ENCODE results near the gene PNPLA7. TPM values are rescaled to one million over a fixed set of nuclear protein-coding genes. Genes with fewer than 3 reads are reported as not detected.

PNPLA7 gene
- total RNA-seq, 1 experiment from 2014 or later = 0.90 TPM

- no peak for DNase-seq (ENCODE audit: low spot score)
- H3K27ac ChIP-seq (ENCODE audit: low read depth, low read length, poor library complexity, severe bottlenecking) = no peak overlapping the region
Observed at GRCh38 chr9:137416563-137417151, 133.5 kb downstream of the PNPLA7 start.

DNA sequence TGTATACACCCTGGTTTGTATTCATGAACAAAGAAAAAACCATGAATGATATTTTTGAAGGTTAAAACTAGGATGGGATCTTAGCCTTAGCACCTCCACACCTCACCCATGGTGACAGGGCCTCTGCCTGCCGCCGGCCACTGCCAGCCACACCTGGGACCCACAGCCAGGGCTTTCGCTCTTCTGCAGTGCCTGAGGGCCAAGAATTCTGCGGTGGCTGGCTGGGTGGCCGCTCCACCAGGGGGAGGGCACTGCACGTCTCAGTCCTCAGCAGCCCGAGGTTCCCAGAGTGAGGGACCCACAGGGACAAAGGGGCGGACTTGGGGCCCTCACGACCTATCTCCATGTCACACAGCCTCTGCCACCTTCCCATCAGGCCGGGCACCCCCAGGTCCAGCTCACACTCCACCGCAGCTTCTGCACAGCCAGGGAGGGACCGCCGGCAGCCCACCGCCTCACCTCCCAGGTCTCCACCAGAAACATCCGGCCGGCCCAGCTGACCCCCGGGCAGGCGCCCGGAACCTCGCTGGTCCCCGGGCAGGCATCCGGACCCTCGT lies 134.1 kb downstream of the PNPLA7 start:
- H3K27me3 ChIP-seq (replicated peaks; ENCODE audit: insufficient read depth, low read depth, low read length, poor library complexity) = no peaks in the 10 kb centered on the region
- H3K4me1 ChIP-seq (ENCODE audit: insufficient read depth, low read length, poor library complexity, severe bottlenecking) = peaks cover 12% of the 10 kb centered on the region
- no peaks in the 10 kb centered on the region for H3K9me3 ChIP-seq (ENCODE audit: low read depth, low read length, poor library complexity, severe bottlenecking)
- TF ChIP-seq CTCF (conservative IDR thresholded peaks at IDR 0.05; ENCODE audit: low read depth, low read length) (no peak), EZH2 (IDR thresholded peaks at IDR 0.05; ENCODE audit: borderline replicate concordance, low read depth, low read length, poor library complexity, severe bottlenecking) (no peak)
- no peak for DNase-seq (ENCODE audit: low spot score)
- no TSS peak for BruUV-seq (replicated peaks)
- H3K36me3 ChIP-seq (ENCODE audit: insufficient read depth, low read length, poor library complexity, severe bottlenecking) = no peaks in the 10 kb centered on the region
- H3K4me3 ChIP-seq (ENCODE audit: low read depth, low read length, poor library complexity, severe bottlenecking) = no peak overlapping the region
- intact Hi-C loops (cut with micrococcal nuclease; ENCODE audit: unreplicated experiment) = no loop called here
- CTCF ChIA-PET = no interaction called here
- POLR2A ChIA-PET (ENCODE audit: low non-redundant PET) = no interaction called here
- no peak overlapping the region for H3K27ac ChIP-seq (ENCODE audit: low read depth, low read length, poor library complexity, severe bottlenecking)

More at GRCh38 chr9:137416563-137417151, 133.5 kb downstream of the PNPLA7 start:
- ChIA-PET POLR2A (ENCODE audit: low non-redundant PET) (no interaction called here), CTCF (no interaction called here)
- H3K36me3 ChIP-seq (ENCODE audit: insufficient read depth, low read length, poor library complexity, severe bottlenecking) = no peaks in the 10 kb centered on the region
- H3K4me1 ChIP-seq (ENCODE audit: insufficient read depth, low read length, poor library complexity, severe bottlenecking) = peaks cover 8% of the 10 kb centered on the region
- TF ChIP-seq EZH2 (IDR thresholded peaks at IDR 0.05; ENCODE audit: borderline replicate concordance, low read depth, low read length, poor library complexity, severe bottlenecking) (no peak), CTCF (conservative IDR thresholded peaks at IDR 0.05; ENCODE audit: low read depth, low read length) (no peak)
- no peaks in the 10 kb centered on the region for H3K27me3 ChIP-seq (replicated peaks; ENCODE audit: insufficient read depth, low read depth, low read length, poor library complexity)
- intact Hi-C loops (cut with micrococcal nuclease; ENCODE audit: unreplicated experiment) = no loop called here
- BruUV-seq (replicated peaks) = no TSS peak
- peak overlapping the region; percentile 46 for H3K4me3 ChIP-seq (ENCODE audit: low read depth, low read length, poor library complexity, severe bottlenecking)
- no peaks in the 10 kb centered on the region for H3K9me3 ChIP-seq (ENCODE audit: low read depth, low read length, poor library complexity, severe bottlenecking)

- Histone ChIP-seq H3K27me3 (replicated peaks; ENCODE audit: insufficient read depth, low read depth, low read length, poor library complexity) (no peaks in the 10 kb centered on the region), H3K27ac (ENCODE audit: low read depth, low read length, poor library complexity, severe bottlenecking) (no peak overlapping the region), H3K4me3 (ENCODE audit: low read depth, low read length, poor library complexity, severe bottlenecking) (no peak overlapping the region), H3K36me3 (ENCODE audit: insufficient read depth, low read length, poor library complexity, severe bottlenecking) (no peaks in the 10 kb centered on the region), H3K4me1 (ENCODE audit: insufficient read depth, low read length, poor library complexity, severe bottlenecking) (peaks cover 12% of the 10 kb centered on the region), H3K9me3 (ENCODE audit: low read depth, low read length, poor library complexity, severe bottlenecking) (no peaks in the 10 kb centered on the region)
- BruUV-seq (replicated peaks) = no TSS peak
- ChIA-PET POLR2A (ENCODE audit: low non-redundant PET) (no interaction called here), CTCF (no interaction called here)
- TF ChIP-seq CTCF (conservative IDR thresholded peaks at IDR 0.05; ENCODE audit: low read depth, low read length) (no peak), EZH2 (IDR thresholded peaks at IDR 0.05; ENCODE audit: borderline replicate concordance, low read depth, low read length, poor library complexity, severe bottlenecking) (no peak)
- intact Hi-C loops (cut with micrococcal nuclease; ENCODE audit: unreplicated experiment) = no loop called here
- no peak for DNase-seq (ENCODE audit: low spot score)
Observed at GRCh38 chr9:137415451-137415850, 134.8 kb downstream of the PNPLA7 start.
